ENCODE results near the gene TRAIP. TPM values are rescaled to one million over a fixed set of nuclear protein-coding genes. Genes with fewer than 3 reads are reported as not detected.
"Not testable (repeated sequence)": the region's sequence is repeated elsewhere in the genome, so short reads cannot be mapped to it uniquely, and the experiment has no call there.

The TRAIP gene
- total RNA-seq, 2 experiments from 2014 or later: 25.1 to 28.1 TPM

DNA sequence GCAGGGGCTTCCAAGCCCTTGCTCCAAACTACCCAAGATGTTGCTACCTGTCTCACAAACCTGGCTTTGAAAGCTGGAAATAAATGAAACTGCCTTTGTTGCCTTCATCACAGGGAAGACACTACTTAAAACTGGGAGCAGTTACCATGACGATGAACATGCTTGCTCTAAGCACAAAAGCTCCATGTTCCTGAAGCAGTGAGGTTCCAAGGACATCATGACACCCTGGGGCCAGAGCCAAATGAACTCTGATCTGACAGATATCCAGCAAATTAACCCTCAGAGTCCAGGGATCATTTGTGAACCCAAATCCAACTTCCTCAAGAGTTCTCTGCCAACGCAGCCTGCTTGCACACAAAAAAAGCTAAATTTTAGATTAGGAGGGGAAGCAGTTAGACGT is 10.7 kb downstream of the TRAIP start:
- no peaks in the 10 kb centered on the region for H3K27me3 Mint-ChIP-seq
- DNase-seq (no peak), ATAC-seq (no peak)
- POLR2A ChIA-PET: no interaction called here
- CTCF ChIA-PET: interaction anchor here (0.7 kb wide), 1 partner anchor 64 kb away, joined by 3 read pairs; no protein-coding TSS in a partner anchor
- no peaks in the 10 kb centered on the region for H3K9me3 Mint-ChIP-seq (ENCODE audit: low read depth)
- no peak overlapping the region for H3K4me3 Mint-ChIP-seq
- intact Hi-C loops (cut with DNase I, micrococcal nuclease): no loop called here
- H3K36me3 Mint-ChIP-seq (ENCODE audit: low read depth): peaks cover 17% of the 10 kb centered on the region
- no peaks in the 10 kb centered on the region for H3K4me1 Mint-ChIP-seq
- H3K27ac Mint-ChIP-seq: no peak overlapping the region

DNA sequence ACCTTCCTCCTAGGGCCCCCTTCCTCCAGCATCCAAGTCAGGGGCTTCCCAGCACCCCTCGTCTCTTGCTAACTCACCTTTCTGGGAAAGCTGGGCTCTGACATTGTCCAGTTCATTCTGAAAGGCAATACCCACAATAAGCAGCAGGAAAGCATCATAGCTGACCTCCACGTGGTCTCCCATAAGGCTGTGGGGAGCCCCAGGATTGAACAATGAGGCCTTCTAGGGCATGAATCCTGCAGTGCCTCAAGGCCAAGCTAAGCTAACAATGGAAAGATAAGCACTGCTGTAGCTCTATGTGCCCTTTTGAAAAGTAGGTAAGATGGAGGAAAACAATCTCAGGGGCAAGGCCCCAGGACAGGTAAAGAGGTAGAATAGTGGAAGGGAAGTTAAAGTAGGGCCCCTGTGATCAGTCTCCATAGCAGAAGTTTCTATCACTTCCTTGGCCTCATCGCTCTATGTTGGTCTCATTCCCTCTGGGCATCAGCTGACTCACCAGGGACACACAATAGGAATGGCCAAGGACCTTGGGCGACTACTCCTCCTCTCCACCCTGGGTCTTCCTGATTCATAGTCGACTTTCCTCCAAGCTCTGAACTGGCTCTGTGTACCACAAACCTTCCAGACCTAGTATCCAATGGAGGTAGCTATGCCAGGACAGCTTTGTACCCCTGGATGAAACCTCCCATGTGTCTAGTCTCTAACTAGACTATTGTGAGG is 11.7 kb downstream of the TRAIP start:
- ATAC-seq (no peak), DNase-seq (no peak)
- no peaks in the 10 kb centered on the region for H3K9me3 Mint-ChIP-seq (ENCODE audit: low read depth)
- no peaks in the 10 kb centered on the region for H3K27me3 Mint-ChIP-seq
- H3K27ac Mint-ChIP-seq: no peak overlapping the region
- ChIA-PET CTCF (interaction anchor here (0.7 to 1.4 kb wide), 4 partner anchors 9 to 92 kb away, joined by 3 to 5 read pairs (median 4); partner anchors contain the start of gene INKA1), POLR2A (interaction anchor here (0.6 kb wide), 1 partner anchor 71 kb away, joined by 4 read pairs; no protein-coding TSS in a partner anchor)
- no peak overlapping the region for H3K4me3 Mint-ChIP-seq
- H3K36me3 Mint-ChIP-seq (ENCODE audit: low read depth): peaks cover 15% of the 10 kb centered on the region
- intact Hi-C loops (cut with DNase I, micrococcal nuclease): no loop called here
- H3K4me1 Mint-ChIP-seq: no peaks in the 10 kb centered on the region

DNA sequence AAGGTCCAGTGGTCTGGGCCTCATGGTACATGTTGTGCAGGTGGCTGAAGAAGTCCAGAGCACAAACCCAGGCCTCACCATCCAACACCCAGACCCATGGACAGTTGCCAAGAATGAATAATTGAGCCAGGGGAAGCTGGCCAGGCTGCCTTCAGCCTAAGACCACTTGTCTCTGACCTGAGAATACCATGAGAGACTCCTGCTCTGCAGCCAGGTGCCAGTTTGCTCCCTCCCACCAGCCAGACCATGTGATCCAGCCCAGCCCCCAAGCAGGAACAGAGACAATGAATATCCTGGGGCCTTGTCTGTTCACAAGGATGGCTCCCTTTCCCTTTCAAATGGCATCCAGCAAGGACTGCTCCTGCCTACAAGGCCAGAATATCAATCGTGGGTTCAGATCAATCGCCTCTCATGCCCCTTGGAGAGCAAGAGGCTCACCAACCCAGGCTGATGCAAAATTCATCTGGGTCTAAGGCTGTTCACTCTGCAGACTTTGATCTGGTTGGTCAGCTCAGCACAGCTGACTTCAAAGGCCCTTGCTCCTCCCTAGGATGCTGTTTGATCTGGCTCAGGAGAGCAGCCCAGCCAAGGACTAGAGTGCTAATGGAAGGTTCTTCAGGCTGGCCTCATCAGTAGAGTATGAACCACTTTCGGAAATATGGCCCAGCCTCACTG is 13.4 kb downstream of the TRAIP start:
- Mint-ChIP-seq H3K4me3 (no peak overlapping the region), H3K27ac (no peak overlapping the region), H3K9me3 (ENCODE audit: low read depth) (no peaks in the 10 kb centered on the region), H3K4me1 (no peaks in the 10 kb centered on the region), H3K27me3 (no peaks in the 10 kb centered on the region), H3K36me3 (ENCODE audit: low read depth) (peaks cover 17% of the 10 kb centered on the region)
- ATAC-seq (no peak), DNase-seq (no peak)
- intact Hi-C loops (cut with DNase I, micrococcal nuclease): no loop called here
- POLR2A ChIA-PET: no interaction called here
- CTCF ChIA-PET: no interaction called here

DNA sequence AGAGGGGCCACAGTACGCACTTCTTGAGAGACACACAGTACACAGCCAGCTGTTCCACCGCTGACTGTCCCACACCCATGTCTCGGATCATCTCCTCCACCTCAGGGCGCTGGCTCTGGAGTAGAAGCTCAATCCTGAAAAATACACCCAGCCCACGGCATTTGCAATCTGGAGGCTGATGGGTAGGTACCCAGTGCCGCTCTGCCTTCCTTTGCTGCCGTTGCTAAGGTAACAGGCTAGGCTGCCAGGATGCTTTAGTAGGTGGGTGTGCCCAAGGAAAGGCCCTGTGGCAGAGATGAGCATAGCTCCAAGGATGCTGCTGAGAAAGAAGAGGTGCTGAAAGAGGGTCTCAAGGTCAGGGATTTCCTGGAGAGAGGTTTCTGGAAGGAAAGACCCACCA is 14.6 kb downstream of the TRAIP start:
- Mint-ChIP-seq H3K4me1 (no peaks in the 10 kb centered on the region), H3K4me3 (no peak overlapping the region), H3K36me3 (ENCODE audit: low read depth) (peaks cover 13% of the 10 kb centered on the region), H3K27me3 (no peaks in the 10 kb centered on the region), H3K9me3 (ENCODE audit: low read depth) (no peaks in the 10 kb centered on the region), H3K27ac (no peak overlapping the region)
- DNase-seq (no peak), ATAC-seq (no peak)
- CTCF ChIA-PET: interaction anchor here (0.6 to 1.1 kb wide), 3 partner anchors 10 to 141 kb away, joined by 3 read pairs; no protein-coding TSS in a partner anchor
- POLR2A ChIA-PET: no interaction called here
- intact Hi-C loops (cut with DNase I, micrococcal nuclease): no loop called here

DNA sequence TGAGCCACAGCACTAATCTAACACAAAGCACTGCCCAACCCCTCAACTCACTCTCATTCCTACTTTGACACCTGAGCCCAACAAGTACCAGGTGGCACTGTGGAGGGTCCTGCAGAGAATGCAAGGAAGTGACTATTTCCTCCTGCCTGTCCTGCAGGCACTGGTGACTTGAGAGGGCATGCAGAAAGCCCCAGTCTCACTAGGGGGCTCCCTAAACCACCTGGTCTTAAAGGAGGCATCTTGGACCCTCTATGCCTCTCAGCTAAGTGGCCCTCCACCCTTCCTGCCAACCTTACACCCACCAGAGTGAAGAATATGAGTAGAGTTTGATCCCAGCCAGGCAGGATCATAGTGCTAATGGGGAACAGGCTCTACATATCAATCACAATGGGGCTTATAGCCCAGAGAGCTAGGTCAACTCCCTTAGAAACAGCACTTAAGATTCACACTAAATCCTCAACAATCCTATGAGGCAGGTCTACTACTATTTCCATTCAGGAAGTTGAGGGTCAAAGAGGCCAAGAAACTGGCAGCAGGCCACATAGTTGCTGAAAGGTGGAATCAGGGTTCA is 15.2 kb downstream of the TRAIP start:
- Mint-ChIP-seq H3K36me3 (ENCODE audit: low read depth) (peaks cover 8% of the 10 kb centered on the region), H3K4me3 (no peak overlapping the region), H3K27ac (no peak overlapping the region), H3K27me3 (no peaks in the 10 kb centered on the region), H3K4me1 (no peaks in the 10 kb centered on the region), H3K9me3 (ENCODE audit: low read depth) (no peaks in the 10 kb centered on the region)
- intact Hi-C loops (cut with DNase I, micrococcal nuclease): no loop called here
- ATAC-seq (no peak), DNase-seq (peak; percentile 37)
- ChIA-PET POLR2A (no interaction called here), CTCF (interaction anchor here (0.6 to 4.2 kb wide), 6 partner anchors 9 to 178 kb away, joined by 3 to 56 read pairs (median 4); partner anchors contain the start of genes INKA1 and UBA7)

DNA sequence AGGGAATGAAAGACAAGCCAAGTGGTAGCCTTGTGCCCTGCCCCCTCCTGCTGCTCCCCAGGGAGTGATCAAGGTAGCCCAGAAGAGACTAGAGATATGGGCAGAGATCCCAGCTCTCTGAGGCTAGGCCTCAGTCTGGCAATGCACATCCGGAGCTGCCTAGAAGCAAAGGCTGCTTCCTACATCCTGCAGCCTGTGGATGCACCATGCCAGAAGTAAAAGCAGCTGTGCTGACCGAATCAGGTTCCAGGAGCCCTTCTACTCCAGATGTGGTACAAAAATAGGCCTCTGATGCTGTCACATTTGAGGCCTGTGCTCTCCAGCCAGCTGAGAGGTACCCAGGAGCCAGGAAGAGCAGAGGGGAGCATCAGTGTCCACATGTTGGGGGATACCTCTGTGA is 16.0 kb downstream of the TRAIP start:
- Mint-ChIP-seq H3K9me3 (ENCODE audit: low read depth) (no peaks in the 10 kb centered on the region), H3K36me3 (ENCODE audit: low read depth) (peaks cover 4% of the 10 kb centered on the region), H3K4me3 (no peak overlapping the region), H3K4me1 (no peaks in the 10 kb centered on the region), H3K27ac (no peak overlapping the region), H3K27me3 (no peaks in the 10 kb centered on the region)
- DNase-seq (no peak), ATAC-seq (no peak)
- ChIA-PET POLR2A (no interaction called here), CTCF (interaction anchor here (0.6 to 4.2 kb wide), 6 partner anchors 15 to 179 kb away, joined by 3 to 56 read pairs (median 4); partner anchors contain the start of genes INKA1 and UBA7)
- intact Hi-C loops (cut with DNase I, micrococcal nuclease): no loop called here

DNA sequence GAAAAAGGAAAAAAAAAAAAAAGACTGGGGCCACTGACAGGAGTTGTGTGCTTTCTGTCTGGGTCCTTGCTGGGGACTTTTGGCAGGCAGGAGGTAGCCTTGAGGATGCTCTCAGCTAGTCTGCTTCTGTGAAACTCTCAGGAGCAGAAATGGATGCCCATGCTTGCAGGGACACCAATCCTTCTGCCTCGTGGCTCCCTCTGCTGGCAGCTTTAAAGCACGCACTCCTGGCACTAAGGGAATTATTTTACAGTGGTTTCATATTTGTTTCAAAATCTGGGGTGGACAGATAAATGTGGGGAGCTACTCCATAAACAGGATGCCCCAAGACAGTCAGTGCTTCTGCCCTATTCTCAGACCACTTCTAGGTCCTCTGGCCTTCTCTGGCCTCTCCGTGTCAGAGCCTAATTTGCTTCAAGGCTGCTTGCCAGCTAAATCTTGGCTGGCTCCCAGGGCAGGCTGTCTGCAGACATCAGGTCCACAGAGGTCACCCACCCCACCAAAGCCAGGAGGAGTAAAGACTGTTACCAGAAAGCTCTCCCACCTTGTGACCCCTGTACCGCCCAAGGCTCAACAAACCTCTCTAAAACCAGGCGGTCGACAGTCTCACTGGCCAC is 17.1 kb downstream of the TRAIP start:
- Mint-ChIP-seq H3K27ac (no peak overlapping the region), H3K27me3 (no peaks in the 10 kb centered on the region), H3K9me3 (ENCODE audit: low read depth) (no peaks in the 10 kb centered on the region), H3K4me1 (no peaks in the 10 kb centered on the region), H3K36me3 (ENCODE audit: low read depth) (peaks cover 10% of the 10 kb centered on the region), H3K4me3 (no peak overlapping the region)
- peak; percentile 95 for ATAC-seq
- intact Hi-C loops (cut with DNase I, micrococcal nuclease): loop anchor here (1.0 kb wide), 3 partner anchors 37 to 300 kb away; no protein-coding TSS in a partner anchor
- POLR2A ChIA-PET: interaction anchor here (0.6 kb wide), 1 partner anchor 41 kb away, joined by 5 read pairs; no protein-coding TSS in a partner anchor
- CTCF ChIA-PET: interaction anchor here (0.6 to 4.2 kb wide), 31 partner anchors 9 to 1448 kb away, joined by 3 to 56 read pairs (median 4); partner anchors contain the start of genes CDHR4, INKA1, IP6K1 and MON1A
- DNase-seq: peak; percentile 89

DNA sequence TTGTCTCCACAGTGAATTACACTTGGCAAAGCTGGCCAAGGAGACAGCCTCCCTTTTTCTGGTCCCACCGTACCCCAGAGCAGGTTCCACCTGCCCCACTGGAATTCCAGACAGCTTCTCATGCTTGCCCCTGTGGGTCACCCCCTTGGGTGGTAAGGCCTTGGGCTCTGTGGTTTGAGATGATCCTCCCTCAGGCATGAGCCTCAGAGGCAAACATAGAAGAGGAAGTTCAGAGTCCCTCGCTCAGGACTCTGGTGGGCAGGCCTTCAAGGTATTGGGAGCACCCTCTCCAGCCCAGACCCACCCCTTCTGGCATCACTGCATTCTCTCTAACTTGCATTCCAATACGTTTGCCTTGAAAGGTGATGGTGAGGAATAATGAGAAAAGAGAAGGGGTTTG is 25.0 kb downstream of the TRAIP start:
- Mint-ChIP-seq H3K27ac (no peak overlapping the region), H3K36me3 (ENCODE audit: low read depth) (peaks cover 16% of the 10 kb centered on the region), H3K4me3 (no peak overlapping the region), H3K9me3 (ENCODE audit: low read depth) (no peaks in the 10 kb centered on the region), H3K4me1 (no peaks in the 10 kb centered on the region), H3K27me3 (no peaks in the 10 kb centered on the region)
- intact Hi-C loops (cut with DNase I, micrococcal nuclease): no loop called here
- ATAC-seq: no peak
- CTCF ChIA-PET: interaction anchor here (0.7 kb wide), 1 partner anchor 10 kb away, joined by 3 read pairs; no protein-coding TSS in a partner anchor
- no peak for DNase-seq
- POLR2A ChIA-PET: no interaction called here

DNA sequence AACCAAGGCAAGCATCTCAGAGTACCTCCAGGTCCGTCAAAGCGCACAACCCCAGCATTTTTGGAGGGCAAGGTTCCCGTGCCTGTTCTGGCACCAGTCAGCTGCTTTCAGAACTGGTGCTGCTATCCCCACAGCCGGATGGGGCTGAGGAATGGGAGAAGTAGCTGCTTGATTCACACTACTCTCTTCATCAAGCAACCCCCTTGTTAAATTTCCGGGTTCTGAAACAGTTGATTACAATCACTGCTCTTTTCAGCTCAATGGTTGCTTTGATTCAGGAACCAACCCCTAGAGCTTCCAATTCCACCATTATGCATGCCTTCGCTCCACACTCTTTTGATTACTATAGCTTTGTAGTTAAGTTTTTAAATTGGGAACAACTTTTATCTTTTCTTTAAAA is 30.3 kb downstream of the TRAIP start:
- no peaks in the 10 kb centered on the region for H3K9me3 Mint-ChIP-seq (ENCODE audit: low read depth)
- ATAC-seq: no peak
- DNase-seq: no peak
- H3K4me1 Mint-ChIP-seq: no peaks in the 10 kb centered on the region
- H3K36me3 Mint-ChIP-seq (ENCODE audit: low read depth): peaks cover 4% of the 10 kb centered on the region
- CTCF ChIA-PET: interaction anchor here (0.6 kb wide), 1 partner anchor 50 kb away, joined by 3 read pairs; no protein-coding TSS in a partner anchor
- intact Hi-C loops (cut with DNase I, micrococcal nuclease): no loop called here
- POLR2A ChIA-PET: no interaction called here
- H3K27me3 Mint-ChIP-seq: no peaks in the 10 kb centered on the region
- no peak overlapping the region for H3K4me3 Mint-ChIP-seq
- H3K27ac Mint-ChIP-seq: no peak overlapping the region

DNA sequence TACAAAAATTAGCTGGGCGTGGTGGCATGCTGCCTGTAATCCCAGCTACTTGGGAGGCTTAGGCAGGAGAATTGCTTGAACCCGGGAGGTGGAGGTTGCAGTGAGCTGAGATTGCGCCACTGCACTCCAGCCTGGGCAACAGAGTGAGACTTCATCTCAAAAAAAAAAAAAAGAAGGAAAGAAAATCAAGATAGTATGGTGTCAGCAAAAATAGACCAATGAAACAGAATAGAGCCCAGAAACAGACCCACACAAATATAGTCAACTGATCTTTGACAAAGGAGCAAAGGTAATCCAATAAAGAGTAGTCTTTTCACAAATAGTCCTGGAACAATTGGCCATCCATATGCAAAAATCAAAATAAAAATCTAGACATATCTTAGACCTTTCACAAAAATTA is 33.2 kb downstream of the TRAIP start:
- H3K4me1 Mint-ChIP-seq; H3K4me3 Mint-ChIP-seq; H3K36me3 Mint-ChIP-seq (ENCODE audit: low read depth); intact Hi-C loops (cut with DNase I, micrococcal nuclease); DNase-seq; ATAC-seq; H3K27ac Mint-ChIP-seq; POLR2A ChIA-PET; CTCF ChIA-PET; H3K9me3 Mint-ChIP-seq (ENCODE audit: low read depth); H3K27me3 Mint-ChIP-seq: not testable (repeated sequence)

Data from activated CD4-positive, alpha-beta T cell treated with anti-CD3 and anti-CD28 coated beads for 36 hours (primary cell).